Activated naive CD8-positive, alpha-beta T cell treated with anti-CD3 and anti-CD28 coated beads, Interleukin-2, amount 50 U/mL, for 24 hours (primary cell): ENCODE data around the gene RAE1.
"Not testable (repeated sequence)": the region's sequence is repeated elsewhere in the genome, so short reads cannot be mapped to it uniquely, and the experiment has no call there.

ENCODE experiments used
- ATAC-seq: fragments of 150-1000 bp; cut with Tn5 transposase; one replicate; pipeline ENCODE4 v1.10.0; 2021
- DNase-seq: peaks from one replicate; pipeline ENCODE4 v3.0.0; 2021
- H3K27ac Mint-ChIP-seq: one replicate; pipeline ENCODE4 v1.8.0; 2021; ENCODE audit warnings: mild to moderate bottlenecking, mixed read lengths
- H3K27me3 Mint-ChIP-seq: one replicate; pipeline ENCODE4 v1.8.0; 2021; ENCODE audit warnings: mixed read lengths
- H3K36me3 Mint-ChIP-seq: one replicate; pipeline ENCODE4 v1.8.0; 2021; ENCODE audit warnings: low read depth, mixed read lengths
- H3K4me1 Mint-ChIP-seq: one replicate; pipeline ENCODE4 v1.8.0; 2021; ENCODE audit warnings: mixed read lengths
- H3K4me3 Mint-ChIP-seq: one replicate; pipeline ENCODE4 v1.8.0; 2021; ENCODE audit warnings: mild to moderate bottlenecking, moderate library complexity, mixed read lengths
- H3K9me3 Mint-ChIP-seq: one replicate; pipeline ENCODE4 v1.8.0; 2021; ENCODE audit warnings: mixed read lengths

RAE1 gene

GRCh38 chr20:57412347-57413029, 61.4 kb downstream of the RAE1 start:
- H3K4me3 Mint-ChIP-seq = no peak overlapping the region
- H3K9me3 Mint-ChIP-seq = no peaks in the 10 kb centered on the region
- DNase-seq (no peak), ATAC-seq (peak; percentile 53)
- H3K27ac Mint-ChIP-seq = no peak overlapping the region
- peaks cover 9% of the 10 kb centered on the region for H3K36me3 Mint-ChIP-seq
- no peaks in the 10 kb centered on the region for H3K27me3 Mint-ChIP-seq
- peaks cover 5% of the 10 kb centered on the region for H3K4me1 Mint-ChIP-seq

DNA sequence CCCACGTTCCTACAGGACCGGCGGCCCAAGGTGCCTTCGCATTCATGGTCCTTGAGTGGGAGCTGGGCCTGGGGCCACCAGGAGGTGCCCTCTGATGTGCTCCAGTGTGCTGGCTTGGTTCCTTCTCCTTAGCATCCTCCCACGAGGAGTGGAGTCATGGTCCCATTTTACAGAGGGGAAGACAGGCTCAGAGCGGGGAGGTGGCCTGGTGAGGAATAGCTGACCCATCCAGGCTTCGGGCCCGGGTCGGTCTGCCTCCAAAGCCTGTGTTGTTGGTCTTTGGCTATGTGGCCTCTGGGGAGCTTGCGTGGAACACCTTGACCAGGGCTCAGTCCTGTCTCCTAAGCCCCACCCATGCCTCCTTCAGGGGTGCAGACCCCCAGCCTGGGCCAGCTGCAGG, 62.9 kb downstream of the RAE1 start:
- Mint-ChIP-seq H3K27ac (no peak overlapping the region), H3K4me3 (no peak overlapping the region), H3K9me3 (no peaks in the 10 kb centered on the region), H3K4me1 (peaks cover 5% of the 10 kb centered on the region), H3K36me3 (no peaks in the 10 kb centered on the region), H3K27me3 (no peaks in the 10 kb centered on the region)
- DNase-seq (no peak), ATAC-seq (no peak)

GRCh38 chr20:57414867-57415592, 64.0 kb downstream of the RAE1 start:
- no peak overlapping the region for H3K4me3 Mint-ChIP-seq
- H3K36me3 Mint-ChIP-seq = no peaks in the 10 kb centered on the region
- ATAC-seq (no peak), DNase-seq (no peak)
- no peaks in the 10 kb centered on the region for H3K27me3 Mint-ChIP-seq
- peaks cover 5% of the 10 kb centered on the region for H3K4me1 Mint-ChIP-seq
- no peak overlapping the region for H3K27ac Mint-ChIP-seq
- H3K9me3 Mint-ChIP-seq = no peaks in the 10 kb centered on the region

- Mint-ChIP-seq H3K27me3 (no peaks in the 10 kb centered on the region), H3K36me3 (no peaks in the 10 kb centered on the region), H3K4me3 (no peak overlapping the region), H3K27ac (no peak overlapping the region), H3K4me1 (peaks cover 5% of the 10 kb centered on the region), H3K9me3 (no peaks in the 10 kb centered on the region)
- ATAC-seq (no peak), DNase-seq (no peak)
Observed at GRCh38 chr20:57415771-57416170, 64.7 kb downstream of the RAE1 start.

DNA sequence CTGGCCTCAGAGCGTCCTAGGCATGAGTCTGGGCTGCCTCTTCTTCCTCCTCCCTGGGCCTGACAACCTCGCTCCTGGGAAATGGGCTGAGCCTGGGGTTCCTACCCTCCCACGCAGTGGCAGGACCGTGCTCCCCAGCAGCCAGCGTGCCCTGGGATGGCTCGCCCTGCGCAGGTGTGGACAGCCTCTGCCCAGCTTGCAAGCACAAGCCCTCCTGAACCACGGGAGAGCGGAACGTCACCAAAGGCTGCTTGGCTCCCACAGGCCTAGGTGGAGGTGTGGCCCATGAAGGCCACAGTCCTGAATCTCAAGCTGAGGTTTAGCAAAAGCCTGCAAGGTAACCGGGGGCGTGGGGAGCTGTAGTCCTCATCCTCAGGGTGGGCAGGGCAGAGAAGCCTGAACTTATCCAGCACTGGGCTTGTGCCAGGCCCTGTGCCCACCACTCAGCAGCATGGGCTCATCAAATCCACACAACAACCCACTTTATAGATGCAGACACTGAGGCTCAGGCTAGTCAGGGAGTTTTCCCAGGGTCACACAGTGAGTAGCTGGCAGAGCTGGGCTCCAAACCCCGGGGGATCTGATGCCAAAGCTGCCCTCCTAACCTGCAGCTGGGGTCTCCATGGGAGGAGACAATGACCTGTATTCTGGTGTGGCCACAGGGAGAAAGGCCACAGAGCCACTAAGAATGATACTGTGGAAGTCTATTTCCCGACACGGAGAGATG, 65.4 kb downstream of the RAE1 start:
- DNase-seq (no peak), ATAC-seq (no peak)
- H3K36me3 Mint-ChIP-seq = no peaks in the 10 kb centered on the region
- H3K4me3 Mint-ChIP-seq = no peak overlapping the region
- no peaks in the 10 kb centered on the region for H3K9me3 Mint-ChIP-seq
- H3K27ac Mint-ChIP-seq = no peak overlapping the region
- H3K4me1 Mint-ChIP-seq = peaks cover 2% of the 10 kb centered on the region
- H3K27me3 Mint-ChIP-seq = no peaks in the 10 kb centered on the region

GRCh38 chr20:57417051-57417689, 66.1 kb downstream of the RAE1 start:
- no peaks in the 10 kb centered on the region for H3K9me3 Mint-ChIP-seq
- H3K4me3 Mint-ChIP-seq = no peak overlapping the region
- ATAC-seq = no peak
- no peak overlapping the region for H3K27ac Mint-ChIP-seq
- H3K27me3 Mint-ChIP-seq = no peaks in the 10 kb centered on the region
- H3K4me1 Mint-ChIP-seq = peaks cover under 1% of the 10 kb centered on the region
- no peak for DNase-seq
- no peaks in the 10 kb centered on the region for H3K36me3 Mint-ChIP-seq

DNA sequence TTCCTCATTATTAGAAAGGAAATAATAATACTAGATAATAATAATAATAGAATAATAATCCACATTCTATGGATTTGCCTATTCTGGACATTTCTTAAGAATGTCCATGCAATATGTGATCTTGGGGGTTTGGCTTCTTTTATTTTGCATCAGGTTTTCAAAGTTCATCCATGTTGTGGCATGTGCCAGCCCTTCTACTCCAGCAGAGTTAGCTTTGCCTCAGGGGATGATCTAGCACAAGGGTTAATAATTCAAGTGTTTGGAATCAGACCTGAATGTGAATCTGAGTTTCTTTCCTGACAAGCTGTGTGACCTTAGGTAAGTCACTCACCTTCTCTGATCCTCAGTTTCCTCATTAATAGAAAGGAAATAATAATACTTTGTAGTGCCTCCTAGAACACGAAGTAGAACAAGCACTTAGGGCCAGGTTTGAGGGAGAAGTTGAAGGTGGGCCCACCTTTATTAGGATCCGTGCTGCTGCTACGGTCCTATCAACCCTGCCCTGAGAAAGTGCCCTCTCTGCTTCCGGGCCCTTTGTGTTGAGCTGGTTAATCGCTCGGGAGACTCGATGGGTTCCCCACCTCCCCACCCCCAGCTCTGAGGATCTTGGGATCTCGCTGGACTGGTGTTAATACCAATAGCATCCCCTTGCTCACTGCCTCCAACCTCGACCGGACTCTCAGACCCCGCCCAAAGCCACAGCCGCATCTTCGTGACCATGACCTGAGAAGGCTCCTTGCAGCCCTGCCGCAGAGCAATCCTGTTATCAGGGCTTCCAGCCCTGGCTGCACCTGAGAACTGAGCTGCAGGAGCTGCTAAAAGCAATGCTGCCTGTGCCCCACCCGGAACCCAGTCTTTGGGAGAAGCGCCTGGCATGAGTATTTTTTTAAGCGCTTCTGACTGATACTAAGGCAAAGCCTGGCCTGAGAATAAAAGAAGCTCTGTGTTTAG, 67.0 kb downstream of the RAE1 start:
- Mint-ChIP-seq H3K4me3 (no peak overlapping the region), H3K4me1 (no peaks in the 10 kb centered on the region), H3K27ac (no peak overlapping the region), H3K9me3 (no peaks in the 10 kb centered on the region), H3K27me3 (no peaks in the 10 kb centered on the region), H3K36me3 (no peaks in the 10 kb centered on the region)
- ATAC-seq = no peak
- no peak for DNase-seq

- not testable (repeated sequence) for H3K27ac Mint-ChIP-seq, H3K9me3 Mint-ChIP-seq, ATAC-seq, H3K27me3 Mint-ChIP-seq, DNase-seq, H3K4me1 Mint-ChIP-seq, H3K36me3 Mint-ChIP-seq
- H3K4me3 Mint-ChIP-seq = peak overlapping the region; percentile 29
Observed at GRCh38 chr20:57419479-57419878, 68.4 kb downstream of the RAE1 start.

GRCh38 chr20:57420571-57421252, 69.7 kb downstream of the RAE1 start:
- no peaks in the 10 kb centered on the region for H3K9me3 Mint-ChIP-seq
- no peak overlapping the region for H3K27ac Mint-ChIP-seq
- H3K4me1 Mint-ChIP-seq = peaks cover 19% of the 10 kb centered on the region
- DNase-seq = no peak
- H3K27me3 Mint-ChIP-seq = no peaks in the 10 kb centered on the region
- H3K36me3 Mint-ChIP-seq = no peaks in the 10 kb centered on the region
- ATAC-seq = no peak
- H3K4me3 Mint-ChIP-seq = no peak overlapping the region

DNA sequence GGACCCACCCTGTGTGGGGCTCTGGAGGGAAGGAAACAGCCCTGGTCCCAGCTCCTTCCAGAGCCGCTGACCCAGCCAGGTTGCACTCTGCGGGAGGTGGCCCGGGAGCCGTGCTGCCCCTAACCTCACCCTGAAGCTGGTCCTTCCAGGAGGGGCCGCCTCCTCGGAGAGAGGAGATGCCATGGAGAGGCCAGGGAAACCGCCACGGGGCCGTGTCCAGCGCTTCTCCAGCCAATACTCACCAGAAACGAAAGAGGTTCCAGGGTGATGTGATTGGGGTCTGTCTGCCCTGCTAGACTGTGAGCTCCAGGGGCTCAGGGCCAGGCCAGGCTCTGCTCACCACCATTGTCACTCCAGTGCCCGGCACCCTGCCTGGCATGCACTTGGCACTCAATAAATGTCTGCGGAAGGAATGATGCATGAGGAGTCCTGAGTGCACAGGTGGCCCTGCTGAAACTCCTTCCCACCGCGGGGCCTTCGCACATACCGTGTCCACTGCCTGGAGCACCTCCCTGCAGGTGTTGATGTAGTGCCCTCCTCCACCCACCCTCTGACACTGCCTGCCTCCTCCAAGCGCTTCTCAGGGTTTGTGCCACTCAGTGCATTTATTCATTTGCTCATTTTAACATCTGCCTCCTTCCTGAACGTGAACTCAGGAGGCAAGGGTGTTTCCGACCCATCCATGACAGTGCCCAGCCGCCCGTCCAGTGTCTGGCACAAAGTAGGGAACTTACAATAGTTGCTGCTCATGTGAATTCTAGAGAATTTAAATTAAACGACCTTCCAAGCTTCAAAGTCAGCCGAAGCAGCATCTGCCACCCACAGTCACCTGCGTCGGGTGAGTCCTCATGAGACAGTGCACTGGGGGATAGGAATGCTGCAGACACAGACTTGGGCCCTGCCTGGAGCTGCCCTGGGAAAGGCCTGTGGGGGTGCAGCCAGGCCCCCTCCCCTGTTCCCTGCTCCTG, 70.5 kb downstream of the RAE1 start:
- peaks cover 27% of the 10 kb centered on the region for H3K4me1 Mint-ChIP-seq
- H3K27ac Mint-ChIP-seq = no peak overlapping the region
- no peak for ATAC-seq
- no peak for DNase-seq
- H3K9me3 Mint-ChIP-seq = no peaks in the 10 kb centered on the region
- no peaks in the 10 kb centered on the region for H3K27me3 Mint-ChIP-seq
- no peaks in the 10 kb centered on the region for H3K36me3 Mint-ChIP-seq
- H3K4me3 Mint-ChIP-seq = no peak overlapping the region

DNA sequence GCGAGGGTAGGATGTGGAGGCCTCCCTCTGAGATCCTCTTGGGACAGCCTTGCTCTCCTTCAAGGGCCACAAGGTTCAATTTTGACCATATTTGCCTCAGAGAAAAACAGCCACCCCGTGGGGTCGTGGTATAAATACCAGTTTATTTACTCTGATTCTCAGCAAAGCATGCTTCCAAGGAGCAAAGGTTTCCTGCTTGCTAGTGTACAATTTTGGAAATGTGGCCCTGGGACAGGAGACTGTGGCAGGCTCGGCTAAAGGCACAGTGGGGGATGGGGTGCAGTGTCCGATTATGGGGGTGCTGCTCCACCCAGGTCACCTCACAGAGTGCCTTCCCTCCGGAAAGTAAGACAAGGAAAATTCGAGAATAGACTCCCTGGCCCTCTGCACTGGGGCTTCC, 71.2 kb downstream of the RAE1 start:
- Mint-ChIP-seq H3K27ac (no peak overlapping the region), H3K4me3 (no peak overlapping the region), H3K27me3 (no peaks in the 10 kb centered on the region), H3K9me3 (no peaks in the 10 kb centered on the region), H3K36me3 (no peaks in the 10 kb centered on the region), H3K4me1 (peaks cover 33% of the 10 kb centered on the region)
- DNase-seq (no peak), ATAC-seq (no peak)

DNA sequence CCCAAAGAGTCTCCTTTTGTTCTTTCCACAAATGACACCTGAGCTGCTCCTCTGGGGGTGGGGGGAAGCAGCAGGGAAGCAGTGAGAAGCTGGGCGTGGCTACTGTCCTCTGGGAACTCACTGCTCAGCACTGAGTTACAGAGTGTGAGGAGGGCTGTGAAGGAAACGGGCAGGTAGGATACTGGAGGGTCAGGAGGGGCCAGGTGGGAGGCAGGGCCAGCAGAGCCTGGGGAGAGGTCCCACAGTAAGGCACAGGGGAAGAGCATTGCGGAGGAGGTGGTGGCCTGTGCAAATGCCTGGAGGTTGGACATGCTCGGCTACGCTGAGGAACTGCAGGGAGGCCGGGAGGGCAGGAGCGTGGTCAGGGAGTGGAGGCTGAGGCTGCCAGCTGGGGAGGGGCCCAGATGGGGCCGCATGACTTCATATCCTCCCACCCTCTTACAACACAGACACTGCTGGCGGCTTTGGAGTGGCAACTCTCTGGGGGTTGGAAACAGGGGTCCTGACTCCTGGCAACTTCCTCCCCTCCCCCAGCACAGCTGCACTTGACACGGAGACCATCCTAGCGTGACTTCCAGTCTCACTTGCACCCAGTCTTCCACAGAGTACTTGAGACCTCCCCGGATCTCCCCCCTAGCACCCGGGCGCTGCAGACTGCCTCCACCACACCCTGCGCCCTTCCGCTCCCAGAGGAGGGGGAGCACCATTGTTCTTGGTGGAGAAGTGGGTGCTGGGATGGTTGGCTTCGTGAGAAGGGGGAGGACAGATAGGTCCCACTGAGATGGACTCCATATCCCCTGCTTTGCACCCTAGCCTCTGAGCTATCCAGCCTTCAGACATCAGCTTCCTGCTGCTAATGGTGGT, 74.3 kb downstream of the RAE1 start:
- Mint-ChIP-seq H3K9me3 (no peaks in the 10 kb centered on the region), H3K27me3 (no peaks in the 10 kb centered on the region), H3K27ac (no peak overlapping the region), H3K4me3 (no peak overlapping the region), H3K4me1 (peaks cover 46% of the 10 kb centered on the region), H3K36me3 (no peaks in the 10 kb centered on the region)
- DNase-seq = no peak
- no peak for ATAC-seq
